HG03565 (cell line): ENCODE measurements around the gene NCKAP5.

Source experiments
- ATAC-seq: cut with Tn5 transposase; IDR thresholded peaks from one replicate; pipeline ENCODE4 v1.9.1; 2021; ENCODE audit warnings: mild to moderate bottlenecking, moderate library complexity; ENCODE audit not compliant: unreplicated experiment

Gene NCKAP5

GRCh38 chr2:133124446-133124845 lies 443.8 kb downstream of the NCKAP5 start:
- ATAC-seq = no peak

- ATAC-seq = no peak
Measured at GRCh38 chr2:133123904-133124303, 444.4 kb downstream of the NCKAP5 start.

- no peak for ATAC-seq
Measured at GRCh38 chr2:133123393-133123792, 444.9 kb downstream of the NCKAP5 start.

DNA sequence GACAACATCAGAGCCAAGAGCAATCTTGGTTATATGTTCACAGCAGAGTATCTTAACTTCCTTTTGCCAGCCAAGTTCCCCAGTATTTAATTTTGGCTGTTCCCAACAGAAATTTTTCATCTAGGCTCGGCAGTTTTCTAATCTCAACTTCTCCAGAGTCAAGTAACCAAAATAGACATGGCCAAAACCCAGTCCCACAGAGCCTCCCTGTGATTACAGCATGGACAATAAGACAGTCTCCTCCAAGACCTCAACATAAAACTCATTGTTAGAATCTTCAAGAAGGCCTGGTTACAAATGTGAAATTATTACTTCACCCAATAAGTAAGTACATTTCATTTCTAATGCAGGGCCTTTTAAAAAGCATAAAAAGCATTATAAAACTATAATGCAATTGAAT lies 445.7 kb downstream of the NCKAP5 start:
- no peak for ATAC-seq

DNA sequence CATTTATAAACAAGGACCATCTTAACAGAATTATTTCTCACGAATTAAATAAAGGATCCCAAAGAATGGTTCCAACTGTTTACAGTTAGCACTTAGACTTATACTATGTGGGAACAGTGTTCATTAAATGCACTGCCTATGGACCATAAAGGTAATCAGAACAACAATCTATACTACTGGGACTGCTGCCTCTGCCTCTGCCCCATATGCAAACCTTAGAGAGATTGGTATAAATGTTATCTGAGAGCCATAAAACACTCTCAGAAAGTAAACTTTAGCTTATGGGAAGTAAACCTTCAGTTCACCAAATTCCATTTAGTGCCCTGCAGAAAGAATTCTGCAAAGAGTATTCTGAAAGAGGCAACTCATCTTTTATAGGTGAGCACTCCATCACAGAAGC lies 448.0 kb downstream of the NCKAP5 start:
- ATAC-seq = no peak

- ATAC-seq = no peak
Measured at GRCh38 chr2:133110201-133110600, 458.1 kb downstream of the NCKAP5 start.

DNA sequence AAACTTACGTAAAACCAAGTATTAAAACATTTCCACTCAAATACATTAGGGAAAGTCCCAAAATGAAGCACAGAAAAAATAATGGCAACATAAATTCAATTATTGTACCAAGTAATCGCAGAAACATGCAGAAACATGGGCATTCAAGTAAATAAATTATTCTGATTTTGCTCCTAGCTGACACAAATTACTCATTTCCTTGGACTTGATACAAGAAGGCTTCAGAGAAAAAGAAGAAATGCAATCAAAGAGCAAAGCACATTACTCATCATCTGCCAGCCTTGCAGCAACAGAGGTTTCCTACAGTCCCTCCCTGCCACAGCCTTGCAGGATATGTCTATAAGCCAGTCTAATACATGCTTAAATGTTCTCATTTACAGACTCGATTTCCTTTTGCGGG lies 458.5 kb downstream of the NCKAP5 start:
- ATAC-seq = no peak

DNA sequence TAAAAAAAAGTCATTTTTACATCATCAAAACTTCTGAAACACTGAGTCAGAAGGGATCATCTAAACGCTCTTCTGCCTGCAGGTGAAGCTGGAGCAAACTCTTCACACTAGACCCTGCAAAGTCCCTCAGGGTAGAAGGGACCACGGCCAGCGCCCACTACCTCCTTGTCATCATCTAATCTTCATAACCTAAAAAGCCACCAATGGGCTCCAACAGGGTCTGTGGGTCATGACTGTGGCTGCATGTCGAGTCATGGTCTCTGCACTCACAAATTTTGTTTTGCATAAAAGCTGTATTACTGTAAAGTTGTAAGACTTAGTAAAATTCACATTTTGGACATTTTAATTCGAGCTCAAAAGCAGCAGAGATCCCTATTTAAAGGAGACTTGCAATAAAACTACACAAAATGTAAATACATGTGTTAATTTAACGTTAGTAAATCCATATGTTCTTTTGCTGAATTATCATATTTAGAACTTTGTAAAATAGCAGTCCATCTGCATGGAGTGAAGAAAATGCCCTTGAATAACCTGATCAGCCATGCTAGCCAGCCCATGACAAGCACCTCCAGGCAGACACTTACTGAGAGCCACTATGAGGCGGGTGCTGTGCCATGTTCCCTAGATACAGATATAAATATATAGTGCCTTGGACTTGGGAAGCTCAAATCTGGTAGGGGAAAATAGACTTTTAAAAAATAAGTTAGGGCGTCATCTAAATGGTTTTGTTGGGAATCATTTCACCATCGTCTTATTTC lies 461.0 kb downstream of the NCKAP5 start:
- no peak for ATAC-seq

DNA sequence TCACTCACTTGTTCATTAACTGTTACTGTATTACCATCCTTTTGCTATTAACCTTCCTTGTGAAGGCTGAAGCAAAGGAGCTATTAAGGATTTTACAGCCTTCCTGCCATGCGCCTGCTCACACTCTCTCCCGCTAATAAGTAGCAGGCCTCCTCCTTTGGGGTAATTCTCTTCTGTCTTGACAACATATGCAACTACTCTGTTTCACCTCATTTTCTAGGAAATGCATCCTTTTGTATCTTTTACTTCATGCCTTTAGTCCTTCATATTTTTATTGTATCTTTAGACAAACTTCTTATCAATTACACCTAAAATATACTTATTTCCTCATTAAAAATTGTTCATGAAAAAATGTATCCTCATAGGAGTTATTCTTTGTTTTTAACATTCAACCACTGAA lies 463.4 kb downstream of the NCKAP5 start:
- ATAC-seq = no peak

DNA sequence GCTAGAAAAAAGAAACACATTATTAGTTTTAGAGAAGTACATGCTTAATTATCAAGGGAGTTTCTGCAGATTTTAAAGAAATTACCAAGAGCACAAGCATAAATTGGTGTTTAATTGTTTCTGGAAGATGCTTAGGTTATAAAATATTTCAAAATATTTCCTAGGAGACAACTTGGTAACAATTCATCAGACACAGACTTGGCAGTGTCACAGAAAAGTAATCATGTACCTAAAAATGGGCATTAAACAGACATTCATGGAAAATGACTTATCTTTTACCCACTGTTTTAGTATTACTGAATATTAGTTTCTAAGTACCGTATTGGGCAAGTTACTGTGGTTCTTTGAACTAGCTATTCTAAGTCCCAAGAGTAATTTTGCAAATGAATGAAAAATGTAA lies 469.5 kb downstream of the NCKAP5 start:
- ATAC-seq = no peak

DNA sequence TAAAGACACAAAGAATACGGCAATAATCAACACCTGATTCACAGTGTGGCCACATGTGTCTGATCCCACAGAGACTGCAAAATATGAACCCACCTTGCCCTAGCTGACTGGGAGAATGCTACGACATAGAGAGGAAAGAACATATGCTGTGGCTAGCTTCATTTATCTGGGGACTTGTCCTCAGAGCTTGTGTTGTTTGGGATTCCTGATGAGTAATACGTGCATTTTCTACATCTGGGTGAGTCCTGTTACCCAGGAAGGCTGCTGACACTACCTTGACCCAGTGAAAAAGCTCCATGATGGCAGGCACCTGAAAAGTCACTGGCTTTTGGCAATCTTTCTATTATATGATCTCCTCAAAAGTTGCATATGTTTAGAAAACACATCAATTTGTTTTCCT lies 470.6 kb downstream of the NCKAP5 start:
- no peak for ATAC-seq

DNA sequence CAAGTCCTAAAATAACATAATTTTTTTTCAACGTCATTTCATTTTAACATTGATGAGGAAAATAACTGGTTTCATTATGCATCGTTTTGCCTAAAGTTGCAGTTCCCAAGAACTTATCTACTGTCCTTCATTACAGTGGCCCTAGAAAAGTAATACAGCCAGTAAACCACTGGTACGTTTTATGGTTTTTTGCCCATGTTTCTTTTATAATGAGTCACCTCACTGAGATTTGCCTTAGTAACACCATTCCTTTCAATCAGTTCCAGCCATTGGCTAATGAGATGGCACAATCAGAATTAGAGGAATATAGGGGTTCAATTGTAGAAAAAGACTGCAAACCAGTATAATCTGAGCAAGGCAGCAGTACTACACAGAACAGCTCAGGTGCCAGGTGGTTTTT lies 475.7 kb downstream of the NCKAP5 start:
- no peak for ATAC-seq

GRCh38 chr2:133090358-133090757 lies 477.9 kb downstream of the NCKAP5 start:
- no peak for ATAC-seq

DNA sequence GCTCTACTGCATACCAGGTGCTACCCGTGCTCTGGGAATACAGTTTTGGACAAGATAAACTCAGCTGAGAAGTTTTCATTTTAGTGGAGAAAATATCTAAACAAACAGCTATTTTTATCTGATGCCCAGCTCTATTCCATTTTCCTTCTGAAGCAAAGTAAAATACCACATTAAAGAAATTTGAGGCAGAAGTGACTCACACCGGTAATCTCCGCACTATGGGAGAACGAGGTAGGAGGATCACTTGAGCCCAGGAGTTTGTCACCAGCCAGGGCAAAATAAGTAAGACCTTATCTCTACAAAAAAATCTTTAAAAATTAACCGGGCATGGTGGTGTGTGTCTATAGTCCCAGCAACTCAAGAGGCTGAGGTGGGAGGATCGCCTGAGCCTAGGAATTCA lies 482.1 kb downstream of the NCKAP5 start:
- no peak for ATAC-seq

DNA sequence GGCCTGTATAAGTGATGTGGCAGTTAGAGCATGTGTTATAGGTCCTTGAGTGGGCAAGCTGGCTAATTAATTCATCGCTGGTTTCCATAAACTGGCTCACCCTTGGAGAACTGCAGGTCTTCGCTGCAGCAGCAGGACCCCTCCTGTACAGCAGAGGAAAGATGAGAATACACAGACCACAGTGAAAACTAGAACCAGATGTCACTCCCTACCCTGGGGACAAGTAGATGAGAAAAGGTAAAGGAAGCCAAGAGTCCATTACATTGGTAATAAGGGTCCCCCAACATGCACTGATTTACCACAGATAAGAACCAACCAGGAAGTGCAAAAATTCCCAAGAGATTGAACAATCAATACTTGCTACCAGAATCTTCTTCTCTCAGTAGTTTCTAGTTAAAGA lies 482.6 kb downstream of the NCKAP5 start:
- ATAC-seq = no peak

- ATAC-seq = no peak
Measured at GRCh38 chr2:133082034-133082433, 486.2 kb downstream of the NCKAP5 start.

DNA sequence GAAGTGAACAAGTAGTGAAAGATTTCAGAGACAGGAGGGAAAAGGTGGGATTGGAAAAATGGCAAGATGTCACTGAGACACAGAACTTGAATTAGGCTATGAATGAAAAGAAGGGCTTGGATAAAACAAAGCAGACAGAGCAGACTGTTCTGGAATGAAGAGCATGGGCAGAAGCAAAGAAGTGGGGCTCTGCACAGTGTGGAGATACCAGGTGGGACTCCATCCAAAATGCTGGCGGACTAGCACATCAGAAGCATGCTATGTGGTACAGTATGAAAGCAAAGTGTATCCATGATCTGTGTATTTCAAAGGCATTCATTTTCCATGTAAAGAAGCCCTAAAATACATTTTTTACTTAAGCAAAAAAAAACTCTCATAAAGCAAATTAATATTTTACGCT lies 487.4 kb downstream of the NCKAP5 start:
- ATAC-seq = no peak

DNA sequence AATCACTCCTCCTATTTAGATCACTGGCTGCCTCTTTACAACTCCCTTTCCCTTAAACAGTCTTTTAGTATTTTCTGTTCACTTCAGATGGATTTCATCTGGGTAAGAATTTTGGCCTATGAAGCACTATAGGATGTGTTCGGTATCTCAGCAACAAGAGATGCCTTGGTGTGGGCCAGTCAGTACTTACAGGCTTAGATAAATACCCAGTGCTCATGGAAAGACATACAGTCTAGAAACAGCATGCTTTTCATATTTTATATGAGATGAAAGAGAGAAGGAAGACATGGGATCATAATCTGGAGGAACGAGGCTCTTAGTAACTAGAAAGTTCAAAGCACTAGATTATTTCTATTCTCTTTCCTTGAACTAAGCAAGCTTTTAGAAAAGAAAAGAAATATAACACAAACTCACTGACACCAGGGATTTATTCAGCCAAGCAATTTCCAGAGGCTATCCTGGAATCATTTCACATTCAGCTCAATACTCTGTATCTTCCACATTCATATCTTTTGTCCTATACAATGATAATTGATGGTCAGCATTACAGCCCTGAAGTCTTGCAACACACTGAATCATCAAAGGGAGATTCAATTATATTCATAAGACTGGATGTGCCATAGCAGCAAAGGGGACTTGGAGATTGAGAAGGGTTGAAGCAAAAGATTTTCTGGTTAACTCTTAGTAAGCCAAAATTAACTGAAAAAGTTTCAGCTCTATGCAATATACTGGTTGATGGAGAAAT lies 489.4 kb downstream of the NCKAP5 start:
- no peak for ATAC-seq

- no peak for ATAC-seq
Measured at GRCh38 chr2:133077269-133077822, 490.9 kb downstream of the NCKAP5 start.

GRCh38 chr2:133072837-133073694 lies 495.2 kb downstream of the NCKAP5 start:
- ATAC-seq = no peak

DNA sequence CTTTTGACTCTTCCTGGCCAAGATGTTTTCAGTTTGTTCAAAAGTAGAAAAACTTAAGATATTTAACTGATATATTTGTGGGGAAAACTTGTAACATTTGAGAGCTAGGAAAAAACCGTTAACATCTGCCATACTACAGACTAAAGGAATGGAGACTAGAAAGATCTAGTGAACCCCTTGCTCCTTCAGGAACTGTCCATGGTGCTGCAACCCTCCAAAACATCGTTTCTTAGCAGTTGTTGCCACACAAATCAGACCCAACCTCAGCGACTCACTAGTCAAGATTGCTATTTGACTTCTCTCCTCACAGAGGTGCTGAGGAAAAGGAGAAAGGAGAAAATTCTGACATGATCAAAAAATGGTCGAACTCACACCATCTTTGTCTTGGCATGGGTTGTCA lies 504.5 kb downstream of the NCKAP5 start:
- no peak for ATAC-seq
